ENCODE data around the gene PEDS1. TPM values are rescaled to one million over a fixed set of nuclear protein-coding genes. Genes with fewer than 3 reads are reported as not detected.
A peak's percentile ranks its signal among the peaks of the same experiment; 100 is the strongest.

Gene PEDS1
- total and polyA plus RNA-seq, 2 of the 13 experiments (the other 11 are each of a cell fraction or from before 2014, with no cell fraction given) = 30.5 to 93.9 TPM

DNA sequence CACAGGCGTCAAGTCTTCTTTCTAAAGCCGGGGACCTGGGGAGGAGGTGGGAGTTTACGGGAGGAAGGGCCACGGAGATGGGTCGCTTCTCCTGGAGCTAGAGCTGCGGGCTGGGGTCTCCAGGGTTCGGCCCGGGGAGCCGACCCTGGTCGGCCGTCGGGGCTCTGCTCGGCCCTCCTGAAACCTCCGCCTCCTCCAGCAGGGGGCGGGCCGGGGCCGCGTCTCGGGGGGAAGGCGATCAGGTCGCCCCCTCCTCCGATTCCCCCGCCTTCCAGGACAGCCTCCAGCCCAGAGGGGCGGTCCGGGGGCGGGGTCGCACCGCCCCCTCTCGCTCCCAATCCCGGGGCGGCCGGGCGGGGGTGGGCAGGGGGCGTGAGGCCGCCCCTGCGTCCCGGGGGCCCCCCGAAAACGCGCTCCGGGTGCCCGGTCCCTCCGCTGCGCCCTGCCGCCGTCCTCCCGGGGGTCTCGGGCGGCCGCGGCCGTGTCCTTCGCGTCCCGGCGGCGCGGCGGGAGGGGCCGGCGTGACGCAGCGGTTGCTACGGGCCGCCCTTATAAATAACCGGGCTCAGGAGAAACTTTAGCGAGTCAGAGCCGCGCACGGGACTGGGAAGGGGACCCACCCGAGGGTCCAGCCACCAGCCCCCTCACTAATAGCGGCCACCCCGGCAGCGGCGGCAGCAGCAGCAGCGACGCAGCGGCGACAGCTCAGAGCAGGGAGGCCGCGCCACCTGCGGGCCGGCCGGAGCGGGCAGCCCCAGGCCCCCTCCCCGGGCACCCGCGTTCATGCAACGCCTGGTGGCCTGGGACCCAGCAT lies 36.9 kb upstream of the PEDS1 start, which contains the start of gene CEBPB (continued):
- TF ChIP-seq GRHL1 (CRISPR knock-in tag; conservative IDR thresholded peaks at IDR 0.05) = no peak
- TF ChIP-seq TBL1XR1 (IDR thresholded peaks at IDR 0.05; ENCODE audit: borderline replicate concordance, low read length, partially characterized antibody) = peak; percentile 82
- peak; percentile 83; the same call in 1 of the 2 replicates for TF ChIP-seq CENPT (CRISPR knock-in tag; IDR thresholded peaks at IDR 0.05; ENCODE audit: low read depth)
- 0 out of 2 replicates have a peak, but pooled peaks have one; percentile 11 for TF ChIP-seq ZNF644 (CRISPR knock-in tag; IDR thresholded peaks at IDR 0.05; ENCODE audit: low read depth)
- peak; percentile 50 for TF ChIP-seq FOXP4 (CRISPR knock-in tag; IDR thresholded peaks at IDR 0.05)
- no peak for TF ChIP-seq HOMEZ (CRISPR knock-in tag; IDR thresholded peaks at IDR 0.05; ENCODE audit: low read depth)
- peak; percentile 96 for TF ChIP-seq ZNF674 (CRISPR knock-in tag; IDR thresholded peaks at IDR 0.05; ENCODE audit: low read depth)
- no peak for TF ChIP-seq HOXA7 (CRISPR knock-in tag; IDR thresholded peaks at IDR 0.05)
- TF ChIP-seq KMT2B (CRISPR knock-in tag; IDR thresholded peaks at IDR 0.05) = peak; percentile 79
- TF ChIP-seq SP5 (CRISPR knock-in tag; IDR thresholded peaks at IDR 0.05; ENCODE audit: borderline replicate concordance, low read depth) = peak; percentile 89
- peak; percentile 87 for TF ChIP-seq THAP11 (CRISPR knock-in tag; IDR thresholded peaks at IDR 0.05)
- no peak for TF ChIP-seq RBAK (CRISPR knock-in tag; IDR thresholded peaks at IDR 0.05)
- TF ChIP-seq SOX13 (IDR thresholded peaks at IDR 0.05) = peak; percentile 84
- TF ChIP-seq SOX13 (CRISPR knock-in tag; conservative IDR thresholded peaks at IDR 0.05 in 1 of 2, IDR thresholded peaks at IDR 0.05 in 1 of 2) = peak; percentile 55 to 65; a peak in 2 of 4 replicates
- peak; percentile 76 for TF ChIP-seq FOSL2 (CRISPR knock-in tag; IDR thresholded peaks at IDR 0.05)
- TF ChIP-seq ZNF850 (CRISPR knock-in tag; conservative IDR thresholded peaks at IDR 0.05) = no peak
- TF ChIP-seq ZBTB34 (CRISPR knock-in tag; IDR thresholded peaks at IDR 0.05) = no peak; the same call in 1 of the 2 replicates
- no peak for TF ChIP-seq SOX6 (IDR thresholded peaks at IDR 0.05)
- peak; percentile 53 for TF ChIP-seq SOX6 (CRISPR knock-in tag; IDR thresholded peaks at IDR 0.05)
- no peak; the same call in 1 of the 2 replicates for TF ChIP-seq ZNF567 (CRISPR knock-in tag; IDR thresholded peaks at IDR 0.05; ENCODE audit: borderline replicate concordance)
- TF ChIP-seq HNF4A (CRISPR knock-in tag; IDR thresholded peaks at IDR 0.05) = 0 out of 2 replicates have a peak, but pooled peaks have one; percentile 14
- 0 out of 2 replicates have a peak, but pooled peaks have one; percentile 83 for TF ChIP-seq AKAP8 (CRISPR knock-in tag; IDR thresholded peaks at IDR 0.05)
- TF ChIP-seq POLR2G (IDR thresholded peaks at IDR 0.05; ENCODE audit: low read depth, low read length) = peak; percentile 100

All from HepG2 (cell line).